Memory B cell (primary cell): ENCODE measurements around the gene CHP2.

Source experiments
- ATAC-seq: fragments of 150-1000 bp; cut with Tn5 transposase; 2 replicates; pipeline ENCODE4 v1.10.0; 2021; ENCODE audit warnings: low read depth, mild to moderate bottlenecking, moderate library complexity
- DNase-seq, 2 donors: peaks; one replicate each; pipeline ENCODE4 v3.0.0; 2022; ENCODE audit warnings: low spot score in 2 of 2
- H3K27ac Mint-ChIP-seq: one replicate; pipeline ENCODE4 v1.8.0; 2022; ENCODE audit warnings: mild to moderate bottlenecking, moderate library complexity, mixed read lengths
- H3K27me3 Mint-ChIP-seq: one replicate; pipeline ENCODE4 v1.8.0; 2022; ENCODE audit warnings: mixed read lengths
- H3K36me3 Mint-ChIP-seq: one replicate; pipeline ENCODE4 v1.8.0; 2022; ENCODE audit warnings: mild to moderate bottlenecking, mixed read lengths
- H3K4me1 Mint-ChIP-seq: one replicate; pipeline ENCODE4 v1.8.0; 2022; ENCODE audit warnings: mixed read lengths
- H3K4me3 Mint-ChIP-seq: one replicate; pipeline ENCODE4 v1.8.0; 2022; ENCODE audit warnings: mild to moderate bottlenecking, moderate library complexity, mixed read lengths
- H3K9me3 Mint-ChIP-seq: one replicate; pipeline ENCODE4 v1.8.0; 2022; ENCODE audit warnings: mixed read lengths

CHP2 gene

DNA sequence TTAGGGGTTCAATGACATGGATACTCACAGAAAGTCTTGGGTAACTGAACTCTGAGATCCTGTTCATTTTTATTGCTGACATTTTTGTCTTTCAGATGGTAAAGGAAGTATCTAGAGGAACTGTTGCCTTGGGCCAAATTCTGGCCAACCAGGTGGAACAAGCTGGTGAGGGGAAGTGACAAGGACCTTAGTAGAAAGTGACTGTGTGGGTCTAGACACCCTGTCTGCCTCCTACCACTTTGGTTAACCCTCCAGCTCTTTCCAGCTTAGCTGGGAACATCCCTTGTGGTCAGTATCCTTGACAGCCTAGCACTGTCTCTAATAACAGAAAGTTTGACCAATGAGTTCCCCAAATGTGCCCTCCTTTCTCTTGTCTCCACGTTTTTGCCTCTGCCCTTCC, 52.2 kb downstream of the CHP2 start:
- H3K4me1 Mint-ChIP-seq: peaks cover 19% of the 10 kb centered on the region
- peak overlapping the region; percentile 80 for H3K27ac Mint-ChIP-seq
- ATAC-seq (peak; percentile 96), DNase-seq (peak; percentile 49 to 56)
- H3K27me3 Mint-ChIP-seq: no peaks in the 10 kb centered on the region
- no peaks in the 10 kb centered on the region for H3K36me3 Mint-ChIP-seq
- H3K9me3 Mint-ChIP-seq: no peaks in the 10 kb centered on the region
- H3K4me3 Mint-ChIP-seq: peak overlapping the region; percentile 38
